Measurements from ENCODE around the gene S100G. TPM values are rescaled to one million over a fixed set of nuclear protein-coding genes. Genes with fewer than 3 reads are reported as not detected.

Gene S100G
- polyA plus RNA-seq, 2 of the 4 experiments (the other 2 are of a cell fraction) = not detected

GRCh38 chrX:16643176-16643575, 6.8 kb upstream of the S100G start (continued):
- TF ChIP-seq PHF8 (IDR thresholded peaks at IDR 0.05; ENCODE audit: borderline replicate concordance, low read depth) = no peak

- ChIA-PET CTCF (no interaction called here), POLR2A (no interaction called here)
- H3K27ac ChIP-seq = no peak overlapping the region
- TF ChIP-seq HES2 (IDR thresholded peaks at IDR 0.05) (no peak), CTCF (IDR thresholded peaks at IDR 0.05) (no peak), GATA3 (IDR thresholded peaks at IDR 0.05; ENCODE audit: borderline replicate concordance) (no peak), MYC (IDR thresholded peaks at IDR 0.05; ENCODE audit: borderline replicate concordance, low read length) (no peak), NR3C1 (IDR thresholded peaks at IDR 0.05) (no peak), MAFK (IDR thresholded peaks at IDR 0.05; ENCODE audit: partially characterized antibody) (no peak), TP53 (CRISPR knock-in tag; IDR thresholded peaks at IDR 0.05) (no peak), E2F6 (IDR thresholded peaks at IDR 0.05; ENCODE audit: borderline replicate concordance, low read depth) (no peak), BHLHE40 (IDR thresholded peaks at IDR 0.05; ENCODE audit: low read depth, low read length) (no peak), CHD2 (IDR thresholded peaks at IDR 0.05; ENCODE audit: low read length, partially characterized antibody) (no peak), PHF8 (IDR thresholded peaks at IDR 0.05; ENCODE audit: borderline replicate concordance, low read depth) (no peak)
- no peaks in the 10 kb centered on the region for H3K4me1 ChIP-seq
- DNase-seq (ENCODE audit: low read depth in 1 of 2, low spot score in 1 of 2) = no peak
- no peak overlapping the region for H3K4me2 ChIP-seq
- no peak for ATAC-seq
- no peak overlapping the region for H3K4me3 ChIP-seq
- FAIRE-seq = no peak
- WGBS (ENCODE audit: missing lambda C conversion rate) = 80% methylated on average over 4 of the region's 4 CpGs
- H3K9me3 ChIP-seq = no peaks in the 10 kb centered on the region
These were observed 3.4 kb upstream of the S100G start for GRCh38 chrX:16646366-16647138.

- ChIA-PET POLR2A (no interaction called here), CTCF (interaction anchor here (1.2 to 1.5 kb wide), 2 partner anchors 17 to 44 kb away, joined by 4 read pairs; no protein-coding TSS in a partner anchor)
- H3K4me1 ChIP-seq = no peaks in the 10 kb centered on the region
These were observed 1.6 kb downstream of the S100G start for GRCh38 chrX:16651391-16652024.

GRCh38 chrX:16653424-16653823, 3.5 kb downstream of the S100G start:
- CTCF ChIA-PET = no interaction called here
- TF ChIP-seq SREBF2 (IDR thresholded peaks at IDR 0.05) = no peak
- TF ChIP-seq ELK1 (IDR thresholded peaks at IDR 0.05; ENCODE audit: low read depth, low read length) = no peak
- no peak for TF ChIP-seq EP300 (IDR thresholded peaks at IDR 0.05)
- no peak for TF ChIP-seq EHF (CRISPR knock-in tag; IDR thresholded peaks at IDR 0.05)
- no peak overlapping the region for H3K4me3 ChIP-seq
- no peaks in the 10 kb centered on the region for H3K9me3 ChIP-seq
- H3K4me2 ChIP-seq = no peak overlapping the region
- WGBS (ENCODE audit: missing lambda C conversion rate) = 72% methylated on average over 7 of the region's 7 CpGs
- no peaks in the 10 kb centered on the region for H3K4me1 ChIP-seq
- DNase-seq (ENCODE audit: low read depth in 1 of 2, low spot score in 1 of 2) (no peak), FAIRE-seq (no peak), ATAC-seq (no peak)
- POLR2A ChIA-PET = no interaction called here
- H3K27ac ChIP-seq = no peak overlapping the region

More at GRCh38 chrX:16651391-16652024, 1.6 kb downstream of the S100G start:
- 88% methylated on average over 4 of the region's 4 CpGs for WGBS (ENCODE audit: missing lambda C conversion rate)
- DNase-seq (ENCODE audit: low read depth in 1 of 2, low spot score in 1 of 2) (no peak), FAIRE-seq (no peak), ATAC-seq (no peak)
- Histone ChIP-seq H3K27ac (no peak overlapping the region), H3K9me3 (no peaks in the 10 kb centered on the region), H3K4me3 (no peak overlapping the region), H3K4me2 (no peak overlapping the region)
- TF ChIP-seq NR3C1 (IDR thresholded peaks at IDR 0.05) (no peak), MAFK (IDR thresholded peaks at IDR 0.05; ENCODE audit: partially characterized antibody) (peak; percentile 63)
